Esophagus squamous epithelium (tissue), 5 donors: ENCODE measurements around the gene C7. TPM values are rescaled to one million over a fixed set of nuclear protein-coding genes. Genes with fewer than 3 reads are reported as not detected.

Experiments used
- DNase-seq: peaks from one replicate; lab custom pipeline; 2025; lab: John Stamatoyannopoulos, UW
- H3K27ac ChIP-seq, 4 donors: fragments of 200-600 bp; sonication (generic); one replicate each; pipeline ENCODE4 v1.5.1; 2016 to 2019; ENCODE audit warnings: mild to moderate bottlenecking in 1 of 4
- H3K27me3 ChIP-seq, 4 donors: fragments of 200-600 bp; sonication (generic); 1 replicate in 3 of 4; 2 replicates in 1 of 4; pipeline versions ENCODE4 v1.5.1 to v1.6.0; 2017 to 2021; ENCODE audit warnings: antibody characterized with exemption in 1 of 4
- H3K36me3 ChIP-seq, 3 donors: fragments of 200-600 bp; sonication (generic); one replicate each; pipeline ENCODE4 v1.5.1; 2016 to 2019
- H3K4me1 ChIP-seq, 3 donors: fragments of 200-600 bp; sonication (generic); one replicate each; pipeline ENCODE4 v1.5.1; 2017 to 2019
- H3K4me3 ChIP-seq, 4 donors: fragments of 200-600 bp; sonication (generic); 1 replicate in 3 of 4; 2 replicates in 1 of 4; pipeline ENCODE4 v1.5.1; 2016 to 2019; ENCODE audit warnings: mild to moderate bottlenecking in 2 of 4, moderate library complexity in 1 of 4
- H3K9me3 ChIP-seq, 3 donors: fragments of 200-600 bp; sonication (generic); one replicate each; pipeline ENCODE4 v1.5.1; 2016 to 2019
- POLR2A ChIP-seq, 4 donors: fragments of 450-650 bp; IDR thresholded peaks; one replicate each; pipeline ENCODE4 v1.6.1; 2017; ENCODE audit warnings: antibody characterized with exemption in 4 of 4, mild to moderate bottlenecking in 4 of 4, moderate library complexity in 3 of 4
- WGBS, 2 donors: methylation state at CpG; one replicate each; pipeline ENCODE4 v1.1.5; 2018; 5-methylcytosine and 5-hydroxymethylcytosine counted together
- intact Hi-C: fragments of 100-400 bp; cut with DNase I; formaldehyde crosslinking; loops from one replicate; pipeline ENCODE4 v1.15.0; 2022
- total RNA-seq, 4 donors: library from RNA; depleted of rRNA; stranded (reverse); fragments of >200 nt; gene quantifications; one replicate each; pipeline ENCODE4 v1.1.0, GENCODE V29; 2016
- TF ChIP-seq, protein P1 (sequence below), 6 experiments: fragments of 450-650 bp in 4 of 6; fragments of 200-600 bp in 2 of 6; sonication (generic) in 2 of 6; IDR thresholded peaks; one replicate each; pipeline ENCODE4 v1.5.1; 2016 to 2019; ENCODE audit warnings: antibody characterized with exemption in 6 of 6, mild to moderate bottlenecking in 4 of 6, moderate library complexity in 4 of 6
- donor health status: DM: yes; HTN: yes; CAD: no.

C7 gene
- total RNA-seq, 4 donors from 2014 or later: 8.2 to 245 (median 108) TPM

- H3K27me3 ChIP-seq: no peaks in the 10 kb centered on the region
- H3K27ac ChIP-seq: no peak overlapping the region
- intact Hi-C loops: no loop called here
- WGBS, 2 donors: 49 to 61% methylated on average over 2 of the region's 2 CpGs
- H3K36me3 ChIP-seq: no peaks in the 10 kb centered on the region
- H3K4me3 ChIP-seq: no peak overlapping the region
- DNase-seq: no peak
- TF ChIP-seq POLR2A (IDR thresholded peaks at IDR 0.05): no peak
- TF ChIP-seq, protein P1, sequence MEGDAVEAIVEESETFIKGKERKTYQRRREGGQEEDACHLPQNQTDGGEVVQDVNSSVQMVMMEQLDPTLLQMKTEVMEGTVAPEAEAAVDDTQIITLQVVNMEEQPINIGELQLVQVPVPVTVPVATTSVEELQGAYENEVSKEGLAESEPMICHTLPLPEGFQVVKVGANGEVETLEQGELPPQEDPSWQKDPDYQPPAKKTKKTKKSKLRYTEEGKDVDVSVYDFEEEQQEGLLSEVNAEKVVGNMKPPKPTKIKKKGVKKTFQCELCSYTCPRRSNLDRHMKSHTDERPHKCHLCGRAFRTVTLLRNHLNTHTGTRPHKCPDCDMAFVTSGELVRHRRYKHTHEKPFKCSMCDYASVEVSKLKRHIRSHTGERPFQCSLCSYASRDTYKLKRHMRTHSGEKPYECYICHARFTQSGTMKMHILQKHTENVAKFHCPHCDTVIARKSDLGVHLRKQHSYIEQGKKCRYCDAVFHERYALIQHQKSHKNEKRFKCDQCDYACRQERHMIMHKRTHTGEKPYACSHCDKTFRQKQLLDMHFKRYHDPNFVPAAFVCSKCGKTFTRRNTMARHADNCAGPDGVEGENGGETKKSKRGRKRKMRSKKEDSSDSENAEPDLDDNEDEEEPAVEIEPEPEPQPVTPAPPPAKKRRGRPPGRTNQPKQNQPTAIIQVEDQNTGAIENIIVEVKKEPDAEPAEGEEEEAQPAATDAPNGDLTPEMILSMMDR (IDR thresholded peaks at IDR 0.05): no peak
- no peaks in the 10 kb centered on the region for H3K4me1 ChIP-seq
- peaks cover 0 to 27% (median 4%) of the 10 kb centered on the region in 3 donors for H3K9me3 ChIP-seq
Observed at GRCh38 chr5:40928886-40929448, 19.7 kb downstream of the C7 start.

- no peak overlapping the region for H3K27ac ChIP-seq
- no peak for TF ChIP-seq POLR2A (IDR thresholded peaks at IDR 0.05)
- TF ChIP-seq, protein P1 (IDR thresholded peaks at IDR 0.05): no peak
- no peaks in the 10 kb centered on the region for H3K4me1 ChIP-seq
- WGBS, 2 donors: 53 to 73% methylated on average over 2 of the region's 2 CpGs
- H3K4me3 ChIP-seq: no peak overlapping the region
- H3K36me3 ChIP-seq: no peaks in the 10 kb centered on the region
- H3K9me3 ChIP-seq: no peaks in the 10 kb centered on the region
- intact Hi-C loops: no loop called here
- DNase-seq: no peak
- H3K27me3 ChIP-seq: no peaks in the 10 kb centered on the region
Observed at GRCh38 chr5:40932766-40933165, 23.5 kb downstream of the C7 start.

DNA sequence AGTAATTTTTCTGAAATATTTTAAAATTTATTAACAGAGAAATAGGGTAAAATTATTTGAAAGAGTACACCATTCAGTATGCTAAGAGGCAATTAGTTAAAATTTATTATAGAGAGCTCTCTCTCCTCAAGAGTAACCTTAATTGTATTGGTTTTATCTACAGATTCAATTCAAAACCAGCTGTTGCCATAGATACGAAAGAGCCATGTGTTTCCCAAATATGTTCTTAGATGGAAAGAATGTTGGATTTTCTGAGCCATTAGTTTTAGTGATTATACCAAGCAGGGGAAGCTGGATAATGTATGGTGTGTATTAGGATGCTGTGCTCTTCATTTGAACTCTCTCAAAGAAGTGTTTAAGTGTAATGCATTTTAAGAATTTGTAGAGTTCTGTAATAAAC lies 27.8 kb downstream of the C7 start:
- intact Hi-C loops: no loop called here
- 68 to 77% methylated on average over 1 of the region's 1 CpG for WGBS, 2 donors
- Histone ChIP-seq H3K27ac (no peak overlapping the region), H3K4me1 (no peaks in the 10 kb centered on the region), H3K36me3 (no peaks in the 10 kb centered on the region), H3K27me3 (no peaks in the 10 kb centered on the region), H3K9me3 (no peaks in the 10 kb centered on the region), H3K4me3 (no peak overlapping the region)
- DNase-seq: no peak
- TF ChIP-seq, protein P1 (IDR thresholded peaks at IDR 0.05): no peak
- TF ChIP-seq POLR2A (IDR thresholded peaks at IDR 0.05): no peak

- Histone ChIP-seq H3K27ac (no peak overlapping the region), H3K4me3 (no peak overlapping the region), H3K27me3 (no peaks in the 10 kb centered on the region), H3K9me3 (no peaks in the 10 kb centered on the region), H3K36me3 (no peaks in the 10 kb centered on the region), H3K4me1 (no peaks in the 10 kb centered on the region)
- WGBS, 2 donors: 64 to 74% methylated on average over 6 of the region's 6 CpGs
- no peak for DNase-seq
- intact Hi-C loops: no loop called here
- TF ChIP-seq, protein P1 (IDR thresholded peaks at IDR 0.05): no peak
- no peak for TF ChIP-seq POLR2A (IDR thresholded peaks at IDR 0.05)
Observed at GRCh38 chr5:40939753-40940152, 30.5 kb downstream of the C7 start.

DNA sequence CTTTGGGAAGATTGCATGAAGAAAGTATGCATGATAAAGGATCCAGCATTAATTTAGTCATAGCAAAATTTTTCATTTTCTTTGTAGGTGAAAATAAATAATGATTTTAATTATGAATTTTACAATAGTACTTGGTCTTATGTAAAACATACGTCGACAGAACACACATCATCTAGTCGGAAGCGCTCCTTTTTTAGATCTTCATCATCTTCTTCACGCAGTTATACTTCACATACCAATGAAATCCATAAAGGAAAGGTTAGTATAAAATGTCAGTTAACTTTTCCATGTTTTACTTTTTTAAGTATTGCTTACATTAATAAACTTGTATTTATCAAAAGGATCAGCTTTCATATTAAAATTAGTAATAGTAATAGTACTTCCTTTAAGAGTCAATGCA lies 35.8 kb downstream of the C7 start:
- TF ChIP-seq, protein P1 (IDR thresholded peaks at IDR 0.05): no peak
- TF ChIP-seq POLR2A (IDR thresholded peaks at IDR 0.05): no peak
- no peaks in the 10 kb centered on the region for H3K27me3 ChIP-seq
- no peaks in the 10 kb centered on the region for H3K36me3 ChIP-seq
- no peak for DNase-seq
- WGBS, 2 donors: 89 to 92% methylated on average over 5 of the region's 5 CpGs
- intact Hi-C loops: no loop called here
- no peaks in the 10 kb centered on the region for H3K4me1 ChIP-seq
- no peak overlapping the region for H3K4me3 ChIP-seq
- no peak overlapping the region for H3K27ac ChIP-seq
- H3K9me3 ChIP-seq: no peaks in the 10 kb centered on the region
